CD4-positive, alpha-beta T cell (primary cell): Measurements from ENCODE around the gene PKIG. TPM values are rescaled to one million over a fixed set of nuclear protein-coding genes. Genes with fewer than 3 reads are reported as not detected.

Experiments
- ATAC-seq: fragments of 200-7000 bp; cut with Tn5 transposase; one replicate; pipeline ENCODE4 v1.10.0; 2022; ENCODE audit warnings: mild to moderate bottlenecking; ENCODE audit not compliant: poor library complexity
- CTCF ChIA-PET: fragments of 350-600 bp; sonication (Branson Sonifier 250); formaldehyde crosslinking; loops from one replicate; lab custom pipeline; 2021; ENCODE audit warnings: antibody characterized with exemption, inconsistent platforms; lab: Charles Lee
- POLR2A ChIA-PET: fragments of 350-600 bp; sonication (Branson Sonifier 250); formaldehyde crosslinking; loops from one replicate; lab custom pipeline; 2021; ENCODE audit warnings: antibody characterized with exemption, inconsistent platforms; lab: Charles Lee
- DNase-seq, 14 experiments: peaks; one replicate each; pipeline ENCODE4 v3.0.0-alpha.2; 2013 to 2020; ENCODE audit warnings: mixed read lengths in 2 of 14
- H3K27ac ChIP-seq, 2 donors: one replicate each; pipeline versions ENCODE4 v1.5.1 to v1.7.0; 2013; ENCODE audit warnings: low read length in 2 of 2, low read depth in 1 of 2, mild to moderate bottlenecking in 1 of 2
- H3K27me3 ChIP-seq, 2 experiments: 1 replicate in 1 of 2; 2 replicates in 1 of 2; pipeline versions ENCODE4 v1.6.1 to v1.7.0; 2013; ENCODE audit warnings: low read length in 2 of 2, control low read depth in 1 of 2, mild to moderate bottlenecking in 1 of 2, moderate library complexity in 1 of 2; ENCODE audit not compliant: insufficient read depth in 2 of 2, control insufficient read depth in 1 of 2
- H3K36me3 ChIP-seq: one replicate; pipeline ENCODE4 v1.6.1; 2013; ENCODE audit warnings: low read length, control low read depth; ENCODE audit not compliant: insufficient read depth
- H3K4me1 ChIP-seq: one replicate; pipeline ENCODE4 v1.6.1; 2013; ENCODE audit warnings: low read length, control low read depth; ENCODE audit not compliant: insufficient read depth
- H3K4me3 ChIP-seq: one replicate; pipeline ENCODE4 v1.5.1; 2013; ENCODE audit warnings: mild to moderate bottlenecking, low read length, moderate library complexity
- H3K9me3 ChIP-seq, 2 experiments: 1 replicate in 1 of 2; 2 replicates in 1 of 2; pipeline versions ENCODE4 v1.6.1 to v1.7.0; 2013; ENCODE audit warnings: low read length in 2 of 2, mild to moderate bottlenecking in 2 of 2, control low read depth in 1 of 2, moderate library complexity in 1 of 2; ENCODE audit not compliant: control insufficient read depth in 1 of 2, insufficient read depth in 1 of 2
- H3K27ac Mint-ChIP-seq: one replicate; pipeline ENCODE4 v1.8.0; 2020; ENCODE audit warnings: mixed read lengths
- H3K27me3 Mint-ChIP-seq: one replicate; pipeline ENCODE4 v1.8.0; 2021; ENCODE audit warnings: mixed read lengths
- H3K36me3 Mint-ChIP-seq: one replicate; pipeline ENCODE4 v1.8.0; 2021; ENCODE audit warnings: low read depth, mixed read lengths
- H3K4me1 Mint-ChIP-seq: one replicate; pipeline ENCODE4 v1.8.0; 2021; ENCODE audit warnings: low read depth, mixed read lengths
- H3K4me3 Mint-ChIP-seq: one replicate; pipeline ENCODE4 v1.8.0; 2020; ENCODE audit warnings: mild to moderate bottlenecking, mixed read lengths
- H3K9me3 Mint-ChIP-seq: one replicate; pipeline ENCODE4 v1.8.0; 2020; ENCODE audit warnings: mixed read lengths
- CTCF ChIP-seq: fragments of 200-600 bp; IDR thresholded peaks from one replicate; pipeline ENCODE4 v1.8.0; 2022; ENCODE audit warnings: antibody characterized with exemption, mild to moderate bottlenecking
- intact Hi-C, 2 experiments: fragments of 100-400 bp; cut with DNase I in 1 of 2; cut with micrococcal nuclease in 1 of 2; formaldehyde crosslinking; loops; one replicate each; pipeline versions ENCODE4 v1.15.1 to v1.9.0; 2023 to 2025; cut with DNase I, micrococcal nuclease
- total RNA-seq, 174 experiments: library from RNA in 2 of 174; stranded (reverse) in 2 of 174; gene quantifications; one replicate each; pipeline ENCODE4 v1.2.3 and lab custom pipeline; 2021 to 2026

Gene PKIG
- total RNA-seq, 2 experiments from 2014 or later: 1.7 to 2.4 TPM

DNA sequence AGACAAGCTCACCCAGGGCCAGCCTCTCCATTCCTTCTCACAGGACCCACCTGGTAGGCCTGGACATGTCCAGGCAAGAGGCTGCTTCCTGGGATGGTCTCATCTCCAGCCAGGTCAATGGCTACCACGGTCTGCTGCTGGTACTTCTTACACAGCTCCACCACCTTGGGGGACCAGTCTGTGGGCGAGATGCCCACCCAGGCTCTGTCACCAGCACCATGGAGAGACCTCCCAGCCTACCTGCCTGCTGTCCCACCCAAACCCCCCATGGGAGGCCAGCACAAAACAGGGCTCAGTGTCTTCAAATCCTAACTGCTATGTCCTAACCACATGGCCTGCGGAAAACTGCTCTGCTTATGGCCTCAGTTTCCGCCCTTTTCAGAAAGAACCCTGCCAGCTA lies 41.8 kb downstream of the PKIG start:
- Mint-ChIP-seq H3K36me3 (peaks cover 94% of the 10 kb centered on the region), H3K9me3 (no peaks in the 10 kb centered on the region), H3K27ac (no peak overlapping the region), H3K27me3 (no peaks in the 10 kb centered on the region), H3K4me3 (no peak overlapping the region), H3K4me1 (peaks cover 18% of the 10 kb centered on the region)
- no peak overlapping the region for H3K27ac ChIP-seq
- no peaks in the 10 kb centered on the region for H3K27me3 ChIP-seq
- POLR2A ChIA-PET: interaction anchor here (0.6 kb wide), 1 partner anchor 59 kb away, joined by 4 read pairs; no protein-coding TSS in a partner anchor
- CTCF ChIA-PET: no interaction called here
- ATAC-seq (no peak), DNase-seq (no peak)
- H3K9me3 ChIP-seq: peaks cover 0 to 18% of the 10 kb centered on the region in 2 experiments
- peaks cover 8% of the 10 kb centered on the region for H3K4me1 ChIP-seq
- intact Hi-C loops: loop anchor here in 1 of 2 experiments (5.0 kb wide), 1 partner anchor 58 kb away; no protein-coding TSS in a partner anchor
- H3K36me3 ChIP-seq: peaks cover 85% of the 10 kb centered on the region
- no peak overlapping the region for H3K4me3 ChIP-seq
- no peak for TF ChIP-seq CTCF

- Mint-ChIP-seq H3K27ac (no peak overlapping the region), H3K36me3 (peaks cover 90% of the 10 kb centered on the region), H3K4me1 (peaks cover 12% of the 10 kb centered on the region), H3K9me3 (no peaks in the 10 kb centered on the region), H3K4me3 (no peak overlapping the region), H3K27me3 (no peaks in the 10 kb centered on the region)
- peaks cover 84% of the 10 kb centered on the region for H3K36me3 ChIP-seq
- TF ChIP-seq CTCF: no peak
- peaks cover 0 to 18% of the 10 kb centered on the region in 2 experiments for H3K9me3 ChIP-seq
- DNase-seq (no peak), ATAC-seq (no peak)
- intact Hi-C loops: loop anchor here in 1 of 2 experiments (5.0 kb wide), 1 partner anchor 57 kb away; no protein-coding TSS in a partner anchor
- peaks cover 1% of the 10 kb centered on the region for H3K4me1 ChIP-seq
- ChIA-PET CTCF (no interaction called here), POLR2A (no interaction called here)
- H3K27ac ChIP-seq: no peak overlapping the region
- no peaks in the 10 kb centered on the region for H3K27me3 ChIP-seq
- no peak overlapping the region for H3K4me3 ChIP-seq
Measured at GRCh38 chr20:44624743-44625271, 42.4 kb downstream of the PKIG start.

GRCh38 chr20:44625361-44625760 lies 43.0 kb downstream of the PKIG start:
- DNase-seq (no peak), ATAC-seq (no peak)
- H3K36me3 ChIP-seq: peaks cover 78% of the 10 kb centered on the region
- POLR2A ChIA-PET: no interaction called here
- no peak overlapping the region for H3K27ac ChIP-seq
- no peaks in the 10 kb centered on the region for H3K27me3 Mint-ChIP-seq
- no peak overlapping the region for H3K4me3 ChIP-seq
- peaks cover 90% of the 10 kb centered on the region for H3K36me3 Mint-ChIP-seq
- CTCF ChIA-PET: no interaction called here
- TF ChIP-seq CTCF: no peak
- H3K4me1 ChIP-seq: no peaks in the 10 kb centered on the region
- H3K27ac Mint-ChIP-seq: no peak overlapping the region
- intact Hi-C loops: no loop called here
- peaks cover 0 to 18% of the 10 kb centered on the region in 2 experiments for H3K9me3 ChIP-seq
- H3K4me1 Mint-ChIP-seq: peaks cover 10% of the 10 kb centered on the region
- H3K4me3 Mint-ChIP-seq: no peak overlapping the region
- H3K9me3 Mint-ChIP-seq: no peaks in the 10 kb centered on the region
- H3K27me3 ChIP-seq: no peaks in the 10 kb centered on the region
